ENCODE results near the gene MSH3.

MSH3 gene

DNA sequence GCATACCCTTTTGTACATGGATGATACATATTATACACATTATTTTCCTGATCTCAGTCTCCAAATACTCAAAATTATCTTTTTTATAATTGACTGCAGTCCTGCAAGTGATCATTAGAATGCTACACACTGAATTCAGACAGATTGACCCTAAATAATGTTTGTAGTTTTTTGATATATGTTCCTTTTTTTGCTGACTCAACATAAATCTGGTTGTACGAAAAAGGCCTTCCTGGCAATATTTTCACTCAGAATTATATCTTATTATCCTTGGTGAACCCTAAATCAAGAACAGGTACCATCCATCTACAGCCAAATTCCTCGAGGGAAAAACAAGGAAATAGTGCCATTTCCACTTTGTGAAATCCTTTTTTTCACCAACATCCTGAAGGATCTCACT is 200.1 kb downstream of the MSH3 start:
- Mint-ChIP-seq H3K27me3 (ENCODE audit: low read depth) (no peaks in the 10 kb centered on the region), H3K4me1 (no peaks in the 10 kb centered on the region), H3K9me3 (peaks cover 29% of the 10 kb centered on the region), H3K27ac (no peak overlapping the region), H3K36me3 (ENCODE audit: low read depth) (peaks cover 62% of the 10 kb centered on the region), H3K4me3 (no peak overlapping the region)
- TF ChIP-seq, protein P1, sequence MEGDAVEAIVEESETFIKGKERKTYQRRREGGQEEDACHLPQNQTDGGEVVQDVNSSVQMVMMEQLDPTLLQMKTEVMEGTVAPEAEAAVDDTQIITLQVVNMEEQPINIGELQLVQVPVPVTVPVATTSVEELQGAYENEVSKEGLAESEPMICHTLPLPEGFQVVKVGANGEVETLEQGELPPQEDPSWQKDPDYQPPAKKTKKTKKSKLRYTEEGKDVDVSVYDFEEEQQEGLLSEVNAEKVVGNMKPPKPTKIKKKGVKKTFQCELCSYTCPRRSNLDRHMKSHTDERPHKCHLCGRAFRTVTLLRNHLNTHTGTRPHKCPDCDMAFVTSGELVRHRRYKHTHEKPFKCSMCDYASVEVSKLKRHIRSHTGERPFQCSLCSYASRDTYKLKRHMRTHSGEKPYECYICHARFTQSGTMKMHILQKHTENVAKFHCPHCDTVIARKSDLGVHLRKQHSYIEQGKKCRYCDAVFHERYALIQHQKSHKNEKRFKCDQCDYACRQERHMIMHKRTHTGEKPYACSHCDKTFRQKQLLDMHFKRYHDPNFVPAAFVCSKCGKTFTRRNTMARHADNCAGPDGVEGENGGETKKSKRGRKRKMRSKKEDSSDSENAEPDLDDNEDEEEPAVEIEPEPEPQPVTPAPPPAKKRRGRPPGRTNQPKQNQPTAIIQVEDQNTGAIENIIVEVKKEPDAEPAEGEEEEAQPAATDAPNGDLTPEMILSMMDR (IDR thresholded peaks at IDR 0.05; ENCODE audit: unreplicated experiment in 3 of 3) = no peak

DNA sequence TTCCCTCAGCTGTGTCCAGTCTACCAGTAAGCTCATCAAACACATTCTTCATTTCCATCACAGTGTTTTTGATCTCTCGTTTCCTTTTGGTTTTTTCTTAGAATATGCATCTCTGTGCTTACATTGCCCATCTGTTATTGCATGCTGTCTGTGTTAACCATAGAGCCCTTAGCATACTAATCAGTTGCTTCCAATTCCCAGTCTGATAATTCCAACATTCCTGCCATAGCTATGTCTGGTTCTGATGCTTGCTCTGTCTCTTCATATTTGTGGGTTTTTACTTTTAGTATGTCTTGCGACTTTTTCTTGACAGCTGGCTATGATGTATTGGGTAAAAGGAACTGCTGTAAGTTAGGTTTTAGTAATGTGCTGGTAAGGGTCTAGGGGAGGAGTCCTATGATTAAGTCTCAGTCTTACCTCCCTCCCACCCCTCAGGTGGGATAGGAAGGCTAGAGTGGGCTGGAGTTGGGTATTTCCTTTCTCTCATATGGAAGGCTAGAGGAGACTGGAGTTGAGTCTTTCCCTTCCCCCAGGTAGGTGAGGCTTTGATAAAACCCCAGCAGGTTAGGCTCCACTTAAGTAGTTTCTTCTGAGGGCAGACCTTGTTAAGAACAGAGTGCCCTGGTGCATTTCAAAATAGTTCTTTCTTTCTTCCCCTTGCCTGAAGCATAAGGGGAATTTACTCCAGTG is 206.6 kb downstream of the MSH3 start:
- TF ChIP-seq, protein P1 (IDR thresholded peaks at IDR 0.05; ENCODE audit: unreplicated experiment in 3 of 3) = no peak
- Mint-ChIP-seq H3K9me3 (peaks cover 17% of the 10 kb centered on the region), H3K27ac (no peak overlapping the region), H3K36me3 (ENCODE audit: low read depth) (peaks cover 38% of the 10 kb centered on the region), H3K4me1 (peaks cover 4% of the 10 kb centered on the region), H3K4me3 (no peak overlapping the region), H3K27me3 (ENCODE audit: low read depth) (no peaks in the 10 kb centered on the region)

DNA sequence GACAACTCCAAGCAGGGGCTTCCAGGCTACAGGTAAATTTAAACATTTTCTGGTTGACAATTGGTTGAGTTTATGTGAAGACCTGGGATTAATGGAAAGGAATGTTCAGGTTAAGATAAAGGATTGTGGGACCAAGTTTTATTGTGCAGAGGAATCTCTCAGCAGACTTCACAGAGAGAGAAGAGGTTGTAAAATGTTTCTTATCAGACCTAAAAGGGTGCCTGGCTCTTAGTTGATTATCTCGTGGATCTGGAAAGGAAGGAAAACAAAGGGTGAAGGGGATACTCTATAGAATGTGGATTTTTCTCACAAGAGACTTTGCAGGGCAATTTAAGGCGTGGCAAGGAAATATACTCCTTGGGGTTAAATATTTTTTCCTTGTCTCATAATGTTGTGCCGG is 209.3 kb downstream of the MSH3 start:
- Mint-ChIP-seq H3K36me3 (ENCODE audit: low read depth) (peaks cover 25% of the 10 kb centered on the region), H3K4me1 (peaks cover 9% of the 10 kb centered on the region), H3K27ac (no peak overlapping the region), H3K9me3 (peaks cover 7% of the 10 kb centered on the region), H3K27me3 (ENCODE audit: low read depth) (no peaks in the 10 kb centered on the region), H3K4me3 (no peak overlapping the region)
- TF ChIP-seq, protein P1 (IDR thresholded peaks at IDR 0.05; ENCODE audit: unreplicated experiment in 3 of 3) = no peak

DNA sequence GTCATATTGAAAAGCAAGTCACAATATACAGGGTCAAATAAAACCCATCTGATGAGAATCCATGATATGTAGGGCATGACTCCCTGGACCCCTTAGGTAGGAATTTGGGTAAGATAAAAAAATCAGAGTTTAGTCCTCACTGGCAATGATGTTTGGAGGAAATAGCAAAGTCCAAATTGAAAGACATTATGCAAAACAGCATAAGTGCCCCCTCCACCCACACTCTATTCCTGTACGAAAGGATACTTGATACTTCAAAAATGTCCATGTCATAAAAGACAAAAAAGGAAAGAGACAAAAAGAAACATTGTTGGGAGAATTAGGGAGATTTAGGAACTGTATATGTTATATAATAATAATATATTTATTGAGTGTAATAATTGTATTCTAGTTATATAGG is 209.7 kb downstream of the MSH3 start:
- TF ChIP-seq, protein P1 (IDR thresholded peaks at IDR 0.05; ENCODE audit: unreplicated experiment in 3 of 3) = no peak
- H3K4me3 Mint-ChIP-seq = no peak overlapping the region

DNA sequence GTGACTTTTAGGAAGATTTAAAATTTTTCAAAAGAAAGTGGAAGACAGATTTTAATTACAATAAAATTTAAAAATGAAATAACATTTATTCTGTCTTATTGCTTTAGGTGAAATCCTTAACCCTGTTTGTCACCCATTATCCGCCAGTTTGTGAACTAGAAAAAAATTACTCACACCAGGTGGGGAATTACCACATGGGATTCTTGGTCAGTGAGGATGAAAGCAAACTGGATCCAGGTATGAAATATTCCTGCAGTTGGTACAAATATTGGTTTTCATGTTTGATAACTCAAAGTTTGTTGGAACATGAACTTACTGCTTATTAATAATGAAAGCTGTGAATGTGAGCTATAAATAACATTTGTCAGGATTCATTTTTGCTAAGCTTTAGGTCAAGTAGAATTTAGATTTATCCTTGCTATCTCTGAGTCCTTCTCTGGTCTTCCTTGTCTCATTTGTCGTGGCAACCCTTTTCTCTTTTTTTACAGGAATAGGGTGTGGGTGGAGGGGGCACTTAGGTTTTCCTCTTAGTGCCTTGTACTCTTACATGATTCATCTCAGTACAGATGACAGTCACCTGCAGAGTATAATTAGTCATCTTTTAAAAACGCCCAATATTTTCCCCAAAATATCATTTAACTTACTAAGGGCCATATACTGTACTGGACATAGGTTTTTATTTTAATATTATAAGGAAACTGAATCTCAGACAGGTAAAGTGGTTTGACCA is 210.4 kb downstream of the MSH3 start:
- no peak overlapping the region for H3K27ac Mint-ChIP-seq
- peaks cover 5% of the 10 kb centered on the region for H3K9me3 Mint-ChIP-seq
- peaks cover 9% of the 10 kb centered on the region for H3K4me1 Mint-ChIP-seq

More for the DNA sequence above, 209.7 kb downstream of the MSH3 start:
- H3K27ac Mint-ChIP-seq = no peak overlapping the region
- H3K36me3 Mint-ChIP-seq (ENCODE audit: low read depth) = peaks cover 23% of the 10 kb centered on the region
- peaks cover 5% of the 10 kb centered on the region for H3K9me3 Mint-ChIP-seq
- H3K4me1 Mint-ChIP-seq = peaks cover 9% of the 10 kb centered on the region
- no peaks in the 10 kb centered on the region for H3K27me3 Mint-ChIP-seq (ENCODE audit: low read depth)

More for the DNA sequence above, 210.4 kb downstream of the MSH3 start:
- H3K36me3 Mint-ChIP-seq (ENCODE audit: low read depth) = peaks cover 20% of the 10 kb centered on the region
- no peak overlapping the region for H3K4me3 Mint-ChIP-seq
- TF ChIP-seq, protein P1 (IDR thresholded peaks at IDR 0.05; ENCODE audit: unreplicated experiment in 3 of 3) = no peak
- no peaks in the 10 kb centered on the region for H3K27me3 Mint-ChIP-seq (ENCODE audit: low read depth)
